Measurements from ENCODE around the gene GRM4. TPM values are rescaled to one million over a fixed set of nuclear protein-coding genes. Genes with fewer than 3 reads are reported as not detected.

The GRM4 gene
- total and polyA plus RNA-seq, 5 donors from 2014 or later: not detected

DNA sequence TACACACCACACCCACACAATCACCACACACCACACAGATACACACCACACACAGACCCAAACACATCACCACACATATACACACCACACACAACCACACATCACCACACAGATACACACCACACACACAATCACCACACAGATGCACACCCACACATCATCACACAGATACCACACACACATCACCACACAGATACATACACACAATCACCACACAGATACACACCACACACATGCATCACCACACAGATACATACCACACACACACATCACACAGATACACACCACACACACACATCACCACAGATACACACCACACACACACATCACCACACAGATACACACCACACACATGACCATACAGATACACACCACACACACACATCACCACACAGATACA, 73.2 kb downstream of the GRM4 start:
- no peak for ATAC-seq (ENCODE audit: low read depth in 2 of 2)
- H3K4me3 ChIP-seq (ENCODE audit: low read depth, low read length): no peak overlapping the region

DNA sequence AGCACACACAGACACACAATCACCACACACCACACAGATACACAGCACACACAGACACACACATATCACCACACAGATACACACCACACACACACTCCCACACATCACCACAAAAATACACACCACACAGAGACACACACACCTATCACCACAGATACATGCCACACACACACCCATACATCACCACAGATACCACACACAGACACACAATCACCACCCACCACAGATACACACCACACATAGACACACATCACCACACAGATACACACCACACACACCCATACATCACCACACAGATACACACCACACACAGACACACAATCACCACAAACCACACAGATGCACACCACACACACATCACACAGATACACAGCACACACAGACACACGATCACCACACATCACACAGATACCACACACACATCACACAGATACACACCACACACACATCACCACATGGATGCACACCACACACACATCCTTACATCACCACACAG, 74.0 kb downstream of the GRM4 start:
- no peak overlapping the region for H3K27ac ChIP-seq (ENCODE audit: insufficient read depth, low read length, poor library complexity, severe bottlenecking)
- no peak overlapping the region for H3K4me3 ChIP-seq (ENCODE audit: low read depth, low read length)
- Mint-ChIP-seq H3K9me3 (no peaks in the 10 kb centered on the region), H3K4me1 (no peaks in the 10 kb centered on the region), H3K27me3 (peaks cover 5% of the 10 kb centered on the region), H3K27ac (no peak overlapping the region), H3K36me3 (no peaks in the 10 kb centered on the region), H3K4me3 (no peak overlapping the region)
- no peaks in the 10 kb centered on the region for H3K4me1 ChIP-seq (ENCODE audit: control insufficient read depth, insufficient read depth, low read length, poor library complexity, severe bottlenecking)
- H3K9me3 ChIP-seq (ENCODE audit: control insufficient read depth in 2 of 2, low read length in 2 of 2): no peaks in the 10 kb centered on the region
- no peaks in the 10 kb centered on the region for H3K27me3 ChIP-seq (ENCODE audit: control insufficient read depth, insufficient read depth, low read length)
- DNase-seq (no peak), ATAC-seq (ENCODE audit: low read depth in 2 of 2) (no peak)
- no peaks in the 10 kb centered on the region for H3K36me3 ChIP-seq (ENCODE audit: control insufficient read depth, insufficient read depth, low read length)

More for the DNA sequence above, 73.2 kb downstream of the GRM4 start:
- H3K4me3 Mint-ChIP-seq: no peak overlapping the region
- Histone ChIP-seq H3K27me3 (ENCODE audit: control insufficient read depth, insufficient read depth, low read length) (no peaks in the 10 kb centered on the region), H3K4me1 (ENCODE audit: control insufficient read depth, insufficient read depth, low read length, poor library complexity, severe bottlenecking) (no peaks in the 10 kb centered on the region), H3K9me3 (ENCODE audit: control insufficient read depth in 2 of 2, low read length in 2 of 2) (no peaks in the 10 kb centered on the region), H3K36me3 (ENCODE audit: control insufficient read depth, insufficient read depth, low read length) (no peaks in the 10 kb centered on the region), H3K27ac (ENCODE audit: insufficient read depth, low read length, poor library complexity, severe bottlenecking) (no peak overlapping the region)
- H3K36me3 Mint-ChIP-seq: no peaks in the 10 kb centered on the region
- no peak for DNase-seq
- H3K4me1 Mint-ChIP-seq: no peaks in the 10 kb centered on the region
- H3K27me3 Mint-ChIP-seq: peaks cover 5% of the 10 kb centered on the region
- H3K27ac Mint-ChIP-seq: no peak overlapping the region
- no peaks in the 10 kb centered on the region for H3K9me3 Mint-ChIP-seq

DNA sequence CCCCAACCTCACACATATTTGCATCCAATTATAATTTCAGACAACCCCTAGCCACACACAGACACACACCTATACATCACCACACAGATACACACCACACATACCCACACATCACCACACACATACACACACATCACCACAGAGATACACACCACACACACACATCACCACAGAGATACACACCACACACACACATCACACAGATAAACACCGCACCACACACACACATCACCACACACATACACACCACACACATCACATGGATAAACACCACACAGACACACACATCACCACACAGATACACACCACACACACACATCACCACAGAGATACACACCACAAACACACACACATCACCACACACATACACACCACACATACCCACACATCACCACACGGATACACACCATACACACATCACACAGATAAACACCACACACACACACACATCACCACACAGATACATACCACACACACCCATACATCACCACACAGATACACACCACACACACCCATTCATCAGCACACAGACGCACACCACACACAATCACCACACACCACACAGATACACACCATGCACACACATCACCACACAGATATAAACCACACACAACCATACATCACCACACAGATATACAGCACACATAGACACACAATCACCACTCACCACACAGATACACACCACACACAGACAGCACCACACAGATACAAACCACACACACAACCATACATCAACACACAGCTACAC, 74.6 kb downstream of the GRM4 start:
- Mint-ChIP-seq H3K4me1 (no peaks in the 10 kb centered on the region), H3K27me3 (peaks cover 5% of the 10 kb centered on the region), H3K4me3 (no peak overlapping the region), H3K9me3 (no peaks in the 10 kb centered on the region), H3K36me3 (no peaks in the 10 kb centered on the region), H3K27ac (no peak overlapping the region)
- H3K36me3 ChIP-seq (ENCODE audit: control insufficient read depth, insufficient read depth, low read length): no peaks in the 10 kb centered on the region
- H3K4me1 ChIP-seq (ENCODE audit: control insufficient read depth, insufficient read depth, low read length, poor library complexity, severe bottlenecking): no peaks in the 10 kb centered on the region
- ATAC-seq (ENCODE audit: low read depth in 2 of 2) (no peak), DNase-seq (no peak)
- H3K27me3 ChIP-seq (ENCODE audit: control insufficient read depth, insufficient read depth, low read length): no peaks in the 10 kb centered on the region
- no peak overlapping the region for H3K27ac ChIP-seq (ENCODE audit: insufficient read depth, low read length, poor library complexity, severe bottlenecking)
- no peak overlapping the region for H3K4me3 ChIP-seq (ENCODE audit: low read depth, low read length)
- no peaks in the 10 kb centered on the region for H3K9me3 ChIP-seq (ENCODE audit: control insufficient read depth in 2 of 2, low read length in 2 of 2)

DNA sequence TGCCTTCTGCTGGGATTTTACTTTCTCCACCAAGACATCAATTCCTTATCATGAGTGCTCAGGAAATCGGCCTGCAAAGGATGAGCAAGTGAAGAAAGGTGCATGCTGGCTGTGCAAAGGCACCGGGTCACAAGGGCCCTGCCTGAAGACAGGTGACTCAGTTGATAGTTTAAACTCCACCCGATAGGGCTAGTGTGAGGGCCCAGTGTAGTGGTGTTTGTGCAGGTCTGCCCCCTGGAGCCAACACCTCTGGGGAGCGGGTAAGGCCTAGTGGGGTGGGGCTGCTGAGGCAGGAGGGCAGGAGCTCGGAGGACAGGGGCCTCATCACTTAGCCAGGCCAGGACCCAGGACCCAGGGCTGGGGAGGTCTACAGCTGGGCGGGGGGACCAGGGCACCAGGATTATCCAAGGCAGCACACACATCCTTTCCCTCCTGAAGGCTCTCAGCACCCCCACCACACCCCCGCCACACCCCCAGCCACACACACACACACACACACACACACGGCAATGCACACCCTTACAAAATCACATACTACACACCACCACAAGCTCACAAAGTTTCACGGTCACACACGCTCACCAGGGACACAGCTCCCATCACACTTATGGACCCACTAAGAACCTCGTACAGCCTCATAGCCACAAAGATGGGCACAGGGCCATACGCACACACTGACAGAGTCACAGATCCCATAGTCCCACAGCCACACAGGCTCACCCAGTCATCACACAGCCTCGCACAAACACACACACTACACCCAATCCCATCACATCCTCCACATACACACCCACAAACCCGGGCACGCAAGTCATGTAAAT, 75.4 kb downstream of the GRM4 start:
- no peak overlapping the region for H3K4me3 Mint-ChIP-seq
- no peaks in the 10 kb centered on the region for H3K4me1 Mint-ChIP-seq
- H3K36me3 Mint-ChIP-seq: no peaks in the 10 kb centered on the region
- Histone ChIP-seq H3K27ac (ENCODE audit: insufficient read depth, low read length, poor library complexity, severe bottlenecking) (no peak overlapping the region), H3K4me3 (ENCODE audit: low read depth, low read length) (no peak overlapping the region), H3K27me3 (ENCODE audit: control insufficient read depth, insufficient read depth, low read length) (no peaks in the 10 kb centered on the region), H3K4me1 (ENCODE audit: control insufficient read depth, insufficient read depth, low read length, poor library complexity, severe bottlenecking) (no peaks in the 10 kb centered on the region), H3K36me3 (ENCODE audit: control insufficient read depth, insufficient read depth, low read length) (no peaks in the 10 kb centered on the region), H3K9me3 (ENCODE audit: control insufficient read depth in 2 of 2, low read length in 2 of 2) (no peaks in the 10 kb centered on the region)
- ATAC-seq (ENCODE audit: low read depth in 2 of 2) (no peak), DNase-seq (peak in 1 of 3 donors; percentile 26)
- H3K9me3 Mint-ChIP-seq: no peaks in the 10 kb centered on the region
- H3K27ac Mint-ChIP-seq: no peak overlapping the region
- peaks cover 4% of the 10 kb centered on the region for H3K27me3 Mint-ChIP-seq

DNA sequence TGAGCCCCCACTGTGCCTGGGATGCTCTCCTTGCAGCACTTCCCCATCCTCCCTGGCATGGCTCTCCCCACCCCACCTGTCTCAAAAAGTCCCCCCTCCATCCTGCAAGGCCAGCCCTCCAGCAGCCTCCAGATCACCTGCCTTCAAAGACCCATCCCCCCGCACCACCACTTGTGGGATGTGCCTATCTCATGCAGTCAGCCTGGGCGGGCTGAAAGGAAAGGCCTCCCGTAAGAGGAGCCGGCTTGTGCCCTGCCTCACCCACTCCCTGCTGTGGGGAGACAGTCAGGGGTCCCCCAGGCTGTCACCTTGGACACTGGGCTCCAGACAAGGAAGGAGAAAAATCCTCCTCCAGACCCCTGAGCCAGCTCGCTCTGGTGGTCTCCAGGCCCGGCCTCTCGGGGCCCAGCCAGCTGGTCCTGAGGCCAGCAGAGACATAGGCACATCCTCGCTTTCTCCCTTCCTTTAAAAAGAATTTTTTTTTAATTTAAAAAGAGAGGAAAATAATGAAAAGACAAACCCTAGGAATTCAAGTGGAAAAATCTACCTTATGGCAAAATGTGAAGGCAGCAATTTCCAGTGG, 77.3 kb downstream of the GRM4 start:
- H3K36me3 ChIP-seq (ENCODE audit: control insufficient read depth, insufficient read depth, low read length): no peaks in the 10 kb centered on the region
- no peak overlapping the region for H3K4me3 ChIP-seq (ENCODE audit: low read depth, low read length)
- H3K9me3 ChIP-seq (ENCODE audit: control insufficient read depth in 2 of 2, low read length in 2 of 2): no peaks in the 10 kb centered on the region
- Mint-ChIP-seq H3K27me3 (no peaks in the 10 kb centered on the region), H3K4me3 (no peak overlapping the region), H3K36me3 (no peaks in the 10 kb centered on the region), H3K9me3 (no peaks in the 10 kb centered on the region), H3K27ac (no peak overlapping the region), H3K4me1 (no peaks in the 10 kb centered on the region)
- ATAC-seq (ENCODE audit: low read depth in 2 of 2) (no peak), DNase-seq (no peak)
- H3K4me1 ChIP-seq (ENCODE audit: control insufficient read depth, insufficient read depth, low read length, poor library complexity, severe bottlenecking): no peaks in the 10 kb centered on the region
- no peak overlapping the region for H3K27ac ChIP-seq (ENCODE audit: insufficient read depth, low read length, poor library complexity, severe bottlenecking)
- no peaks in the 10 kb centered on the region for H3K27me3 ChIP-seq (ENCODE audit: control insufficient read depth, insufficient read depth, low read length)

DNA sequence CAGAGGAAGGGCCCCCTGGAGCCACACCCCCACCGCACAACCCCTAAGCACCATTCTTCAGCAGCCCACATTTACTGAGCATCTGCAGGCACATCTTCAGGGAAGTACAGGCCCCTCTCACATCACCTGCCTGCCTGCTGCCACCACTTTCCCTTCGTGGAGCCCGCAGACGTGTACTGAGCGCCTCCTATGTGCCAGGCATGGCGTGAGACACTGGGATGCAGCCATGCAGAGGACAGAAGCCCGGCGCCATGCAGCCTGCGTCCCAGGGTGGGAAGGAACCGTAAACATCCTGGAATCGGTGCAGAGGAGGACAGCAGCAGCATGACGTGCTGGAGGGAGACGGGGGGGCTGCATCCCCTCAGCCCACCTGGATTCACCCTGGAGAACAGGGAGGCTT, 78.1 kb downstream of the GRM4 start:
- no peaks in the 10 kb centered on the region for H3K4me1 Mint-ChIP-seq
- no peak overlapping the region for H3K4me3 Mint-ChIP-seq
- no peaks in the 10 kb centered on the region for H3K4me1 ChIP-seq (ENCODE audit: control insufficient read depth, insufficient read depth, low read length, poor library complexity, severe bottlenecking)
- no peak for DNase-seq
- no peaks in the 10 kb centered on the region for H3K9me3 Mint-ChIP-seq
- H3K27ac ChIP-seq (ENCODE audit: insufficient read depth, low read length, poor library complexity, severe bottlenecking): no peak overlapping the region
- no peaks in the 10 kb centered on the region for H3K36me3 Mint-ChIP-seq
- no peaks in the 10 kb centered on the region for H3K9me3 ChIP-seq (ENCODE audit: control insufficient read depth in 2 of 2, low read length in 2 of 2)
- no peak for ATAC-seq (ENCODE audit: low read depth in 2 of 2)
- H3K4me3 ChIP-seq (ENCODE audit: low read depth, low read length): no peak overlapping the region
- H3K36me3 ChIP-seq (ENCODE audit: control insufficient read depth, insufficient read depth, low read length): no peaks in the 10 kb centered on the region
- H3K27ac Mint-ChIP-seq: no peak overlapping the region
- no peaks in the 10 kb centered on the region for H3K27me3 Mint-ChIP-seq
- H3K27me3 ChIP-seq (ENCODE audit: control insufficient read depth, insufficient read depth, low read length): no peaks in the 10 kb centered on the region

DNA sequence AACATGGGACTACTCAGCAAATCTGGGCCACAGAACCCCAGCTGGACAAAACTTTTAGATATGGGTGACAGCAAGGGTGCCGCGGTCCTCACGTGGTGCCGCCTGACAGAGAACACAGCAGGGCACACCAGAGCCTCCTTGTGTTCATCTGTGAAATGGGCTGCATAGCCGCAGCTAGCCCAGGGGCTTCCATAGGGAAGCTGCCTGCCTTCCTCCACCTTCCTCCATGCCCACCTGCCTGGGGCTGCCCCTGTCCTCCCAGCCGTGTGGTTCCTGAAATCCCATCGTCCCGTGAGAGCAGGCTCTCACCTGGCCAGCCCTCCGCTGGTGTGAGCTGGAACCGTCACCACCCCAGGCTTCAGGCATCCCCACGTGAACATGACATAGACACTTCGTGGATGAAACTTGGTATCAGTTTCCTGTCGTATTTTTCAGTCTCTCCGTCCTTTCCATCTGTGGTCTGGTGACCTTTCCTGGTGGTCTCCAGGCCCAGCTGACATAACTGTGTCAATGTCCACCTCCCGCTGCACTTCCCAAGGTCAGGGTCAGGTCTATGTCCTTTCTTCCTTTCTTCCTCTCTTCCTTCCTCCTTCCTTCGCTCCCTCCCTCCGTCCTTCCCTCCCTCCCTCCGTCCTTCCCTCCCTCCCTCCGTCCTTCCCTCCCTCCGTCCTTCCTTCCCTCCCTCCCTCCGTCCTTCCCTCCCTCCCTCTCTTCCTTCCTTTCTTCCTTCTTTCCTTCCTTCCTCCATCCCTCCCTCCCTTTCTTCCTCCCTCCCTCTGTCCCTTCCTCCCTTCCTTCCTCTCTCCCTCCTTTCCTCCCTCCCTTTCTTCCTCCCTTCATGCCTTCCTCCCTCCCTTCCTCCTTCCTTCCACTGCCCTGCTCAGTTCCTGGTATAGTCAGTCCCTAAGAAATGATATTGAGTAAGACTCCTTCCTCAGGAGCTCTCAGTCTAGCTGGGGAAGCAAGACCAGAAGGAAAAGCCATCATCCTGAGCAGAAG, 78.8 kb downstream of the GRM4 start:
- Histone ChIP-seq H3K36me3 (ENCODE audit: control insufficient read depth, insufficient read depth, low read length) (no peaks in the 10 kb centered on the region), H3K9me3 (ENCODE audit: control insufficient read depth in 2 of 2, low read length in 2 of 2) (no peaks in the 10 kb centered on the region), H3K27ac (ENCODE audit: insufficient read depth, low read length, poor library complexity, severe bottlenecking) (no peak overlapping the region), H3K27me3 (ENCODE audit: control insufficient read depth, insufficient read depth, low read length) (no peaks in the 10 kb centered on the region), H3K4me3 (ENCODE audit: low read depth, low read length) (no peak overlapping the region), H3K4me1 (ENCODE audit: control insufficient read depth, insufficient read depth, low read length, poor library complexity, severe bottlenecking) (no peaks in the 10 kb centered on the region)
- Mint-ChIP-seq H3K27ac (no peak overlapping the region), H3K36me3 (no peaks in the 10 kb centered on the region), H3K4me3 (no peak overlapping the region), H3K9me3 (no peaks in the 10 kb centered on the region), H3K4me1 (no peaks in the 10 kb centered on the region), H3K27me3 (no peaks in the 10 kb centered on the region)
- no peak for ATAC-seq (ENCODE audit: low read depth in 2 of 2)
- no peak for DNase-seq

Data from CD4-positive, CD25-positive, alpha-beta regulatory T cell (primary cell).